HepG2 (cell line): Measurements from ENCODE around the gene PHF23. TPM values are rescaled to one million over a fixed set of nuclear protein-coding genes. Genes with fewer than 3 reads are reported as not detected.
A peak's percentile ranks its signal among the peaks of the same experiment; 100 is the strongest.

Experiments used
- ADNP ChIP-seq: sonication (generic); formaldehyde crosslinking; IDR thresholded peaks from 2 replicates; pipeline ENCODE4 v1.4.0; 2020; ENCODE audit warnings: missing genetic modification reagents
- BRD4 ChIP-seq: sonication (generic); formaldehyde crosslinking; IDR thresholded peaks from 2 replicates; pipeline ENCODE4 v1.4.0; 2020; ENCODE audit warnings: missing genetic modification reagents
- CEBPB ChIP-seq: IDR thresholded peaks from 2 replicates; pipeline ENCODE4 v1.6.1; 2011; ENCODE audit warnings: low read depth, low read length, improper control_type of control experiment, borderline replicate concordance
- ETS1 ChIP-seq: sonication (generic); formaldehyde crosslinking; IDR thresholded peaks from 2 replicates; pipeline ENCODE4 v1.4.0; 2020; ENCODE audit warnings: missing genetic modification reagents
- GPN1 ChIP-seq: sonication (generic); formaldehyde crosslinking; IDR thresholded peaks from 2 replicates; pipeline ENCODE4 v1.5.1; 2020; ENCODE audit warnings: missing genetic modification reagents, borderline replicate concordance
- IRX3 ChIP-seq: sonication (generic); formaldehyde crosslinking; IDR thresholded peaks from 2 replicates; pipeline ENCODE4 v1.8.1; 2023; ENCODE audit warnings: mild to moderate bottlenecking, low read depth, missing genetic modification reagents, borderline replicate concordance
- KDM3A ChIP-seq: IDR thresholded peaks from 2 replicates; pipeline ENCODE4 v1.6.1; 2018; ENCODE audit warnings: low read depth, missing compliant biosample characterization
- KLF15 ChIP-seq: sonication (generic); formaldehyde crosslinking; IDR thresholded peaks from 2 replicates; pipeline ENCODE4 v1.8.1; 2023; ENCODE audit warnings: borderline replicate concordance, mild to moderate bottlenecking, inconsistent platforms, missing genetic modification reagents, mixed read lengths
- NCOA1 ChIP-seq: sonication (generic); formaldehyde crosslinking; IDR thresholded peaks from 2 replicates; pipeline ENCODE4 v1.9.0; 2021; ENCODE audit warnings: missing genetic modification reagents
- ONECUT2 ChIP-seq: sonication (generic); formaldehyde crosslinking; IDR thresholded peaks from 2 replicates; pipeline ENCODE4 v1.4.0; 2020; ENCODE audit warnings: missing genetic modification reagents
- SMARCE1 ChIP-seq: fragments of 450-650 bp; IDR thresholded peaks from 2 replicates; pipeline ENCODE4 v1.6.1; 2017; ENCODE audit warnings: borderline replicate concordance
- TERF1 ChIP-seq: sonication (generic); formaldehyde crosslinking; IDR thresholded peaks from 2 replicates; pipeline ENCODE4 v1.8.0; 2022; ENCODE audit warnings: mild to moderate bottlenecking, missing genetic modification reagents, moderate library complexity
- TSC22D2 ChIP-seq: sonication (generic); formaldehyde crosslinking; IDR thresholded peaks from 2 replicates; pipeline ENCODE4 v1.5.1; 2020; ENCODE audit warnings: missing genetic modification reagents, mild to moderate bottlenecking, borderline replicate concordance
- ZBTB3 ChIP-seq: sonication (generic); formaldehyde crosslinking; IDR thresholded peaks from 2 replicates; pipeline ENCODE4 v1.4.0; 2020; ENCODE audit warnings: low read depth, mild to moderate bottlenecking, moderate library complexity, missing genetic modification reagents, borderline replicate concordance
- ZBTB8A ChIP-seq: sonication (generic); formaldehyde crosslinking; IDR thresholded peaks from 2 replicates; pipeline ENCODE4 v1.4.0; 2020; ENCODE audit warnings: mild to moderate bottlenecking, low read depth, missing genetic modification reagents, borderline replicate concordance
- ZNF460 ChIP-seq: sonication (generic); formaldehyde crosslinking; IDR thresholded peaks from 2 replicates; pipeline ENCODE4 v1.5.1; 2020; ENCODE audit warnings: missing genetic modification reagents, mild to moderate bottlenecking, borderline replicate concordance
- ZNF605 ChIP-seq: sonication (generic); formaldehyde crosslinking; IDR thresholded peaks from 2 replicates; pipeline ENCODE4 v1.8.0; 2022; ENCODE audit warnings: mild to moderate bottlenecking, missing genetic modification reagents
- ZNF609 ChIP-seq: sonication (generic); formaldehyde crosslinking; IDR thresholded peaks from 2 replicates; pipeline ENCODE4 v1.4.0; 2020; ENCODE audit warnings: mild to moderate bottlenecking, missing genetic modification reagents, borderline replicate concordance
- ZNF614 ChIP-seq: IDR thresholded peaks from 2 replicates; pipeline ENCODE4 v1.6.1; 2018; ENCODE audit warnings: missing biosample characterization, missing genetic modification reagents, inconsistent platforms, borderline replicate concordance
- ZNF672 ChIP-seq: sonication (generic); formaldehyde crosslinking; IDR thresholded peaks from 2 replicates; pipeline ENCODE4 v1.8.1; 2022; ENCODE audit warnings: missing genetic modification reagents
- ZNF691 ChIP-seq: sonication (generic); formaldehyde crosslinking; IDR thresholded peaks from 2 replicates; pipeline ENCODE4 v1.4.0; 2020; ENCODE audit warnings: missing genetic modification reagents, low read depth, mild to moderate bottlenecking, borderline replicate concordance
- ZNF839 ChIP-seq: sonication (generic); formaldehyde crosslinking; IDR thresholded peaks from 2 replicates; pipeline ENCODE4 v1.4.0; 2020; ENCODE audit warnings: missing genetic modification reagents, mild to moderate bottlenecking, borderline replicate concordance
- ZSCAN12 ChIP-seq: sonication (generic); formaldehyde crosslinking; IDR thresholded peaks from 2 replicates; pipeline ENCODE4 v1.9.0; 2021; ENCODE audit warnings: mild to moderate bottlenecking, missing genetic modification reagents
- polyA plus RNA-seq, 8 experiments: library from polyadenylated mRNA; depleted of rRNA in 3 of 8; stranded (reverse) in 7 of 8; unstranded in 1 of 8; fragments of >200 nt; fragmentation: Illumina TruSeq in 4 of 8; extraction: Trizol in 4 of 8; gene quantifications; 2 replicates each; pipeline versions ENCODE4 v1.2.1 to v1.2.3, GENCODE V29; 2011 to 2016; ENCODE audit warnings: low read depth in 4 of 8, missing spikeins in 1 of 8, mixed read lengths in 1 of 8; ENCODE audit not compliant: insufficient read depth in 1 of 8
- total RNA-seq, 5 experiments: library from RNA; depleted of rRNA; stranded (reverse); fragments of >200 nt; fragmentation: Illumina TruSeq; extraction: Trizol; gene quantifications; 2 replicates each; pipeline ENCODE4 v1.2.3, GENCODE V29; 2016; ENCODE audit warnings: low read depth in 1 of 5

Gene PHF23
- total and polyA plus RNA-seq, 2 of the 13 experiments (the other 11 are each of a cell fraction or from before 2014, with no cell fraction given) = 27.6 to 33.2 TPM

- TF ChIP-seq ZNF609 (CRISPR knock-in tag) = no peak
- no peak for TF ChIP-seq ETS1 (CRISPR knock-in tag)
- TF ChIP-seq ZBTB3 = 0 out of 2 replicates have a peak, but pooled peaks have one; percentile 69
- TF ChIP-seq ZNF614 (CRISPR knock-in tag) = peak; percentile 73; the same call in 1 of the 2 replicates
- TF ChIP-seq BRD4 (CRISPR knock-in tag) = no peak
- TF ChIP-seq ONECUT2 = no peak
- no peak for TF ChIP-seq ZSCAN12 (CRISPR knock-in tag)
- TF ChIP-seq NCOA1 (CRISPR knock-in tag) = no peak
- no peak for TF ChIP-seq KLF15 (CRISPR knock-in tag)
- no peak for TF ChIP-seq GPN1 (CRISPR knock-in tag)
- no peak for TF ChIP-seq ZBTB8A (CRISPR knock-in tag)
- TF ChIP-seq ADNP = no peak
- no peak for TF ChIP-seq SMARCE1
- TF ChIP-seq TSC22D2 (CRISPR knock-in tag) = peak; percentile 42; the same call in 1 of the 2 replicates
- no peak for TF ChIP-seq ZNF460 (CRISPR knock-in tag)
- peak; percentile 72; the same call in 1 of the 2 replicates for TF ChIP-seq ZNF691 (CRISPR knock-in tag)
- TF ChIP-seq IRX3 = no peak
- TF ChIP-seq ZNF605 (CRISPR knock-in tag) = peak; percentile 47
- TF ChIP-seq ZNF672 (CRISPR knock-in tag) = no peak; the same call in 1 of the 2 replicates
- TF ChIP-seq TERF1 (CRISPR knock-in tag) = no peak
- peak; percentile 33; the same call in 1 of the 2 replicates for TF ChIP-seq KDM3A
- TF ChIP-seq CEBPB = no peak
- TF ChIP-seq ZNF839 (CRISPR knock-in tag) = no peak
These were observed 41.3 kb upstream of the PHF23 start (continued) for GRCh38 chr17:7280519-7281073.
